ENCODE measurements around the gene TACC2.

TACC2 gene

GRCh38 chr10:122277526-122278136 is 288.7 kb downstream of the TACC2 start:
- TF ChIP-seq, protein P1, sequence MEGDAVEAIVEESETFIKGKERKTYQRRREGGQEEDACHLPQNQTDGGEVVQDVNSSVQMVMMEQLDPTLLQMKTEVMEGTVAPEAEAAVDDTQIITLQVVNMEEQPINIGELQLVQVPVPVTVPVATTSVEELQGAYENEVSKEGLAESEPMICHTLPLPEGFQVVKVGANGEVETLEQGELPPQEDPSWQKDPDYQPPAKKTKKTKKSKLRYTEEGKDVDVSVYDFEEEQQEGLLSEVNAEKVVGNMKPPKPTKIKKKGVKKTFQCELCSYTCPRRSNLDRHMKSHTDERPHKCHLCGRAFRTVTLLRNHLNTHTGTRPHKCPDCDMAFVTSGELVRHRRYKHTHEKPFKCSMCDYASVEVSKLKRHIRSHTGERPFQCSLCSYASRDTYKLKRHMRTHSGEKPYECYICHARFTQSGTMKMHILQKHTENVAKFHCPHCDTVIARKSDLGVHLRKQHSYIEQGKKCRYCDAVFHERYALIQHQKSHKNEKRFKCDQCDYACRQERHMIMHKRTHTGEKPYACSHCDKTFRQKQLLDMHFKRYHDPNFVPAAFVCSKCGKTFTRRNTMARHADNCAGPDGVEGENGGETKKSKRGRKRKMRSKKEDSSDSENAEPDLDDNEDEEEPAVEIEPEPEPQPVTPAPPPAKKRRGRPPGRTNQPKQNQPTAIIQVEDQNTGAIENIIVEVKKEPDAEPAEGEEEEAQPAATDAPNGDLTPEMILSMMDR (conservative IDR thresholded peaks at IDR 0.05; ENCODE audit: low read depth, low read length), result no peak
- no peak overlapping the region for H3K9ac ChIP-seq
- no peak overlapping the region for H3K4me3 ChIP-seq (IDR thresholded peaks at IDR 0.05; ENCODE audit: insufficient read depth, low read depth, low read length)
- H3K4me2 ChIP-seq, result no peak overlapping the region
- H3K27me3 ChIP-seq (ENCODE audit: insufficient read depth, low read depth), result no peaks in the 10 kb centered on the region
- no peaks in the 10 kb centered on the region for H3K4me1 ChIP-seq (ENCODE audit: low read depth, poor library complexity, severe bottlenecking)
- no peaks in the 10 kb centered on the region for H4K20me1 ChIP-seq (ENCODE audit: insufficient read depth)
- no peak overlapping the region for H3K27ac ChIP-seq
- no peaks in the 10 kb centered on the region for H3K79me2 ChIP-seq (ENCODE audit: insufficient read depth, low read depth)
- H3K36me3 ChIP-seq (ENCODE audit: insufficient read depth), result no peaks in the 10 kb centered on the region
- no peak overlapping the region for H2AFZ ChIP-seq (ENCODE audit: low read depth)

DNA sequence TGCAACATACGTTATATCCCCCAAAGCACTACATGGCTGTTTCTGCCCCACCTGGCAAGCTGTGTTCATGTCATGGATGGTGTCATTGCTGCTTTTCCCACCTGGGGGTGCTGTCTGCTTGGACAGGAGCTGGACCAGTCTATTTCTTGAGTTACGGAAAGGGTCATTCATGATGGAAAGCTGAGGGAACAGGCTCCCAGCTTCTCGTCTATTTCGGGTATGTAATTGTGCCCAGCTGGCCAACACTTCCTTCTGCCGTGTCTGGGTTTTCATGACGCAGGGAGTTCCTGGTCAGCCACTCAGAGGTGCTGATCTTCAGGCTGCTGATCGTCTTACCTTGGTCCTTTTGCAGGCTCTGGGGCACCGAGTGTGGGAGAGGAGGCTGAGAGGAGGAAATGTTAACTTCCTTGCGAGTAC is 290.8 kb downstream of the TACC2 start:
- Histone ChIP-seq H3K4me1 (ENCODE audit: low read depth, poor library complexity, severe bottlenecking) (no peaks in the 10 kb centered on the region), H3K79me2 (ENCODE audit: insufficient read depth, low read depth) (no peaks in the 10 kb centered on the region), H3K36me3 (ENCODE audit: insufficient read depth) (no peaks in the 10 kb centered on the region), H3K27ac (no peak overlapping the region), H3K4me2 (no peak overlapping the region), H3K4me3 (IDR thresholded peaks at IDR 0.05; ENCODE audit: insufficient read depth, low read depth, low read length) (no peak overlapping the region), H3K9ac (no peak overlapping the region), H4K20me1 (ENCODE audit: insufficient read depth) (no peaks in the 10 kb centered on the region), H2AFZ (ENCODE audit: low read depth) (no peak overlapping the region), H3K27me3 (ENCODE audit: insufficient read depth, low read depth) (no peaks in the 10 kb centered on the region)
- TF ChIP-seq, protein P1 (conservative IDR thresholded peaks at IDR 0.05; ENCODE audit: low read depth, low read length), result peak; percentile 42

DNA sequence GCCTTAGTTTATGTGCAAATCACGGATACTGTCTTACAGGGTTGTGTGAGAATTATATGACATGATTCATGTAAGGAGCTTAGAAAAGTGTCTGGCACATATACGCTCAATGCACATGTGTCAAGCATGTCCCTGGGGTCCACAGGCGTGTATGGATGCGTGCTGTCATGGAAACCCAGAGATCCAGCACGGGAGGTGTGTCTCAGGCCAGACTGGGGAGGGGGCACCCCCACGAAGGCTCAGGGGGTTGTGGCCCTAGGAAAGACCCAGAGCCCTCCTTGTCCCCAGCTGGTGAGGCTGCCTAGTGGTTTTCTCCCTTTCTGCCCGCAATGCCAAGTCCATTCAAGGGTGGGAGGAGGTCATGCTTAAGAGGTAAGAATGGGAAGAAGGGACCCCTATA is 291.2 kb downstream of the TACC2 start:
- H3K27me3 ChIP-seq (ENCODE audit: insufficient read depth, low read depth), result no peaks in the 10 kb centered on the region
- no peak overlapping the region for H3K27ac ChIP-seq
- TF ChIP-seq, protein P1 (conservative IDR thresholded peaks at IDR 0.05; ENCODE audit: low read depth, low read length), result no peak
- no peak overlapping the region for H2AFZ ChIP-seq (ENCODE audit: low read depth)
- H3K9ac ChIP-seq, result no peak overlapping the region
- no peaks in the 10 kb centered on the region for H3K79me2 ChIP-seq (ENCODE audit: insufficient read depth, low read depth)
- H3K4me2 ChIP-seq, result no peak overlapping the region
- no peaks in the 10 kb centered on the region for H3K4me1 ChIP-seq (ENCODE audit: low read depth, poor library complexity, severe bottlenecking)
- H3K36me3 ChIP-seq (ENCODE audit: insufficient read depth), result no peaks in the 10 kb centered on the region
- no peak overlapping the region for H3K4me3 ChIP-seq (IDR thresholded peaks at IDR 0.05; ENCODE audit: insufficient read depth, low read depth, low read length)
- H4K20me1 ChIP-seq (ENCODE audit: insufficient read depth), result no peaks in the 10 kb centered on the region

- no peak overlapping the region for H3K4me2 ChIP-seq
- no peaks in the 10 kb centered on the region for H3K4me1 ChIP-seq (ENCODE audit: low read depth, poor library complexity, severe bottlenecking)
- H3K4me3 ChIP-seq (IDR thresholded peaks at IDR 0.05; ENCODE audit: insufficient read depth, low read depth, low read length), result no peak overlapping the region
- H4K20me1 ChIP-seq (ENCODE audit: insufficient read depth), result no peaks in the 10 kb centered on the region
- no peak overlapping the region for H3K27ac ChIP-seq
- no peaks in the 10 kb centered on the region for H3K36me3 ChIP-seq (ENCODE audit: insufficient read depth)
- no peak overlapping the region for H2AFZ ChIP-seq (ENCODE audit: low read depth)
- no peaks in the 10 kb centered on the region for H3K27me3 ChIP-seq (ENCODE audit: insufficient read depth, low read depth)
- TF ChIP-seq, protein P1 (conservative IDR thresholded peaks at IDR 0.05; ENCODE audit: low read depth, low read length), result no peak
- H3K9ac ChIP-seq, result no peak overlapping the region
- no peaks in the 10 kb centered on the region for H3K79me2 ChIP-seq (ENCODE audit: insufficient read depth, low read depth)
Measured at GRCh38 chr10:122281018-122281626, 292.2 kb downstream of the TACC2 start.
